SK-N-MC (cell line): Measurements from ENCODE around the gene ANGEL1.

Experiments used
- EZH2 ChIP-seq: fragments of 200-600 bp; sonication (generic); IDR thresholded peaks from one replicate; pipeline ENCODE4 v1.6.1; 2017; ENCODE audit warnings: antibody characterized with exemption
- FOXP2 ChIP-seq: optimal IDR thresholded peaks from 2 replicates; pipeline ENCODE3; 2011; ENCODE audit warnings: mild to moderate bottlenecking, moderate library complexity; ENCODE audit not compliant: insufficient read depth; ENCODE audit errors: extremely low read length, control extremely low read depth
- POLR2AphosphoS5 ChIP-seq: IDR thresholded peaks from 2 replicates; pipeline ENCODE4 v1.6.1; 2012; ENCODE audit warnings: mild to moderate bottlenecking, low read depth, low read length, borderline replicate concordance

- TF ChIP-seq POLR2AphosphoS5 (no peak), EZH2 (no peak), FOXP2 (no peak)
Observed at GRCh38 chr14:76792422-76792821, 20.3 kb downstream of the ANGEL1 start.
